Measurements from ENCODE around the gene FAM43B.
"Not testable (repeated sequence)": the region's sequence is repeated elsewhere in the genome, so short reads cannot be mapped to it uniquely, and the experiment has no call there.

- TF ChIP-seq YY1 (IDR thresholded peaks at IDR 0.05; ENCODE audit: insufficient read depth, insufficient read length); SUZ12 (IDR thresholded peaks at IDR 0.05; ENCODE audit: extremely low read depth, insufficient read depth, insufficient read length): not testable (repeated sequence)
These were observed 32.6 kb upstream of the FAM43B start for GRCh38 chr1:20519609-20520262.

All from NT2/D1 (cell line).